Measurements from ENCODE around the gene ZNF410. TPM values are rescaled to one million over a fixed set of nuclear protein-coding genes. Genes with fewer than 3 reads are reported as not detected.

Gene ZNF410
- total RNA-seq, 1 experiment from 2014 or later: 37.6 TPM

DNA sequence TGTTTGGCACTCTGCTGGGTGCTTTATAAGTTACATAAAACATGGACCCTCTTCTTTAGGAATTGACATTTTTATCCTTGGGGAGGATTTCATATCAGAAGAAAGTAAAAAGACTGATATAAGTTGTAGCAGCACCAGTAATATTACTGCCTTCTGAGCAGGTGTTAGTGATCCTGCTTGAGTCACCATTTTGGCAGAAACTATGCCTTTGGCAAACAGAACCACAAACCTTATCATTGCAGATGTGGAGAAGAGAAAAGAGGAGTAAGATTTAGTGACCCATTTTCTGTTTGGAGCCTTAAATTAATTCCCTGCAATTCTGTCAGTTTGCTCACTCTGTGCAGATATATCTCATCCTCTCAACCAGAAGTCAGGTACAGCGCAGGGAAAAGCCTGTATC is 23.0 kb downstream of the ZNF410 start:
- no peaks in the 10 kb centered on the region for H3K4me1 ChIP-seq (ENCODE audit: control insufficient read depth in 1 of 2, insufficient read depth in 2 of 2, low read length in 2 of 2)
- H3K79me2 ChIP-seq (ENCODE audit: insufficient read depth, low read length): peaks cover 18% of the 10 kb centered on the region
- H3K27me3 ChIP-seq (ENCODE audit: insufficient read depth, low read length): no peaks in the 10 kb centered on the region
- ChIA-PET CTCF (no interaction called here), POLR2A (no interaction called here), RAD21 (ENCODE audit: low non-redundant PET in 1 of 2, low total read pairs in 2 of 2, uncharacterized antibody in 2 of 2, unreplicated experiment in 2 of 2) (no interaction called here)
- no peak overlapping the region for H3K27ac ChIP-seq (ENCODE audit: low read depth, low read length)
- no peak overlapping the region for H3K9ac ChIP-seq (ENCODE audit: low read length)
- no peak overlapping the region for H3K4me2 ChIP-seq (ENCODE audit: low read length)
- ATAC-seq: no peak
- DNase-seq (ENCODE audit: low read depth, low spot score): no peak
- intact Hi-C loops (cut with micrococcal nuclease): no loop called here
- H3K9me3 ChIP-seq (ENCODE audit: control insufficient read depth in 1 of 2, insufficient read depth in 1 of 2, low read depth in 1 of 2, low read length in 2 of 2): no peaks in the 10 kb centered on the region; a peak in 1 of 4 replicates
- no peak for TF ChIP-seq YY1 (IDR thresholded peaks at IDR 0.05; ENCODE audit: extremely low read depth, insufficient replicate concordance, low read depth, low read length)
- no peak for TF ChIP-seq EZH2 (IDR thresholded peaks at IDR 0.05)
- no peak for TF ChIP-seq EGR1 (IDR thresholded peaks at IDR 0.05; ENCODE audit: low read depth)
- TF ChIP-seq, protein P1, sequence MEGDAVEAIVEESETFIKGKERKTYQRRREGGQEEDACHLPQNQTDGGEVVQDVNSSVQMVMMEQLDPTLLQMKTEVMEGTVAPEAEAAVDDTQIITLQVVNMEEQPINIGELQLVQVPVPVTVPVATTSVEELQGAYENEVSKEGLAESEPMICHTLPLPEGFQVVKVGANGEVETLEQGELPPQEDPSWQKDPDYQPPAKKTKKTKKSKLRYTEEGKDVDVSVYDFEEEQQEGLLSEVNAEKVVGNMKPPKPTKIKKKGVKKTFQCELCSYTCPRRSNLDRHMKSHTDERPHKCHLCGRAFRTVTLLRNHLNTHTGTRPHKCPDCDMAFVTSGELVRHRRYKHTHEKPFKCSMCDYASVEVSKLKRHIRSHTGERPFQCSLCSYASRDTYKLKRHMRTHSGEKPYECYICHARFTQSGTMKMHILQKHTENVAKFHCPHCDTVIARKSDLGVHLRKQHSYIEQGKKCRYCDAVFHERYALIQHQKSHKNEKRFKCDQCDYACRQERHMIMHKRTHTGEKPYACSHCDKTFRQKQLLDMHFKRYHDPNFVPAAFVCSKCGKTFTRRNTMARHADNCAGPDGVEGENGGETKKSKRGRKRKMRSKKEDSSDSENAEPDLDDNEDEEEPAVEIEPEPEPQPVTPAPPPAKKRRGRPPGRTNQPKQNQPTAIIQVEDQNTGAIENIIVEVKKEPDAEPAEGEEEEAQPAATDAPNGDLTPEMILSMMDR (IDR thresholded peaks at IDR 0.05 in 2 of 3, conservative IDR thresholded peaks at IDR 0.05 in 1 of 3; ENCODE audit: borderline replicate concordance in 1 of 3, insufficient read depth in 1 of 3, low read depth in 2 of 3, low read length in 2 of 3): no peak
- TF ChIP-seq POLR2A (IDR thresholded peaks at IDR 0.05; ENCODE audit: borderline replicate concordance, extremely low read depth, insufficient read depth, insufficient read length): no peak
- no peak for TF ChIP-seq ZNF274 (IDR thresholded peaks at IDR 0.05; ENCODE audit: low read depth, low read length)
- TF ChIP-seq, protein P2, sequence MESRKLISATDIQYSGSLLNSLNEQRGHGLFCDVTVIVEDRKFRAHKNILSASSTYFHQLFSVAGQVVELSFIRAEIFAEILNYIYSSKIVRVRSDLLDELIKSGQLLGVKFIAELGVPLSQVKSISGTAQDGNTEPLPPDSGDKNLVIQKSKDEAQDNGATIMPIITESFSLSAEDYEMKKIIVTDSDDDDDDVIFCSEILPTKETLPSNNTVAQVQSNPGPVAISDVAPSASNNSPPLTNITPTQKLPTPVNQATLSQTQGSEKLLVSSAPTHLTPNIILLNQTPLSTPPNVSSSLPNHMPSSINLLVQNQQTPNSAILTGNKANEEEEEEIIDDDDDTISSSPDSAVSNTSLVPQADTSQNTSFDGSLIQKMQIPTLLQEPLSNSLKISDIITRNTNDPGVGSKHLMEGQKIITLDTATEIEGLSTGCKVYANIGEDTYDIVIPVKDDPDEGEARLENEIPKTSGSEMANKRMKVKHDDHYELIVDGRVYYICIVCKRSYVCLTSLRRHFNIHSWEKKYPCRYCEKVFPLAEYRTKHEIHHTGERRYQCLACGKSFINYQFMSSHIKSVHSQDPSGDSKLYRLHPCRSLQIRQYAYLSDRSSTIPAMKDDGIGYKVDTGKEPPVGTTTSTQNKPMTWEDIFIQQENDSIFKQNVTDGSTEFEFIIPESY (IDR thresholded peaks at IDR 0.05; ENCODE audit: extremely low read depth, insufficient replicate concordance, low read length): no peak
- TF ChIP-seq, protein P3, sequence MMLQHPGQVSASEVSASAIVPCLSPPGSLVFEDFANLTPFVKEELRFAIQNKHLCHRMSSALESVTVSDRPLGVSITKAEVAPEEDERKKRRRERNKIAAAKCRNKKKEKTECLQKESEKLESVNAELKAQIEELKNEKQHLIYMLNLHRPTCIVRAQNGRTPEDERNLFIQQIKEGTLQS (IDR thresholded peaks at IDR 0.05): no peak
- TF ChIP-seq, protein P4, sequence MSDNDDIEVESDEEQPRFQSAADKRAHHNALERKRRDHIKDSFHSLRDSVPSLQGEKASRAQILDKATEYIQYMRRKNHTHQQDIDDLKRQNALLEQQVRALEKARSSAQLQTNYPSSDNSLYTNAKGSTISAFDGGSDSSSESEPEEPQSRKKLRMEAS (IDR thresholded peaks at IDR 0.05): no peak
- no peak for TF ChIP-seq TCF7L2 (IDR thresholded peaks at IDR 0.05; ENCODE audit: borderline replicate concordance, extremely low read depth, insufficient read depth, insufficient read length)
- no peak for TF ChIP-seq JUND (IDR thresholded peaks at IDR 0.05)
- TF ChIP-seq RAD21 (IDR thresholded peaks at IDR 0.05; ENCODE audit: low read depth): no peak
- TF ChIP-seq SIN3A (IDR thresholded peaks at IDR 0.05; ENCODE audit: low read depth): no peak
- no peak for TF ChIP-seq FOSL1 (IDR thresholded peaks at IDR 0.05; ENCODE audit: low read depth)
- TF ChIP-seq, protein P5, sequence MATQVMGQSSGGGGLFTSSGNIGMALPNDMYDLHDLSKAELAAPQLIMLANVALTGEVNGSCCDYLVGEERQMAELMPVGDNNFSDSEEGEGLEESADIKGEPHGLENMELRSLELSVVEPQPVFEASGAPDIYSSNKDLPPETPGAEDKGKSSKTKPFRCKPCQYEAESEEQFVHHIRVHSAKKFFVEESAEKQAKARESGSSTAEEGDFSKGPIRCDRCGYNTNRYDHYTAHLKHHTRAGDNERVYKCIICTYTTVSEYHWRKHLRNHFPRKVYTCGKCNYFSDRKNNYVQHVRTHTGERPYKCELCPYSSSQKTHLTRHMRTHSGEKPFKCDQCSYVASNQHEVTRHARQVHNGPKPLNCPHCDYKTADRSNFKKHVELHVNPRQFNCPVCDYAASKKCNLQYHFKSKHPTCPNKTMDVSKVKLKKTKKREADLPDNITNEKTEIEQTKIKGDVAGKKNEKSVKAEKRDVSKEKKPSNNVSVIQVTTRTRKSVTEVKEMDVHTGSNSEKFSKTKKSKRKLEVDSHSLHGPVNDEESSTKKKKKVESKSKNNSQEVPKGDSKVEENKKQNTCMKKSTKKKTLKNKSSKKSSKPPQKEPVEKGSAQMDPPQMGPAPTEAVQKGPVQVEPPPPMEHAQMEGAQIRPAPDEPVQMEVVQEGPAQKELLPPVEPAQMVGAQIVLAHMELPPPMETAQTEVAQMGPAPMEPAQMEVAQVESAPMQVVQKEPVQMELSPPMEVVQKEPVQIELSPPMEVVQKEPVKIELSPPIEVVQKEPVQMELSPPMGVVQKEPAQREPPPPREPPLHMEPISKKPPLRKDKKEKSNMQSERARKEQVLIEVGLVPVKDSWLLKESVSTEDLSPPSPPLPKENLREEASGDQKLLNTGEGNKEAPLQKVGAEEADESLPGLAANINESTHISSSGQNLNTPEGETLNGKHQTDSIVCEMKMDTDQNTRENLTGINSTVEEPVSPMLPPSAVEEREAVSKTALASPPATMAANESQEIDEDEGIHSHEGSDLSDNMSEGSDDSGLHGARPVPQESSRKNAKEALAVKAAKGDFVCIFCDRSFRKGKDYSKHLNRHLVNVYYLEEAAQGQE (IDR thresholded peaks at IDR 0.05; ENCODE audit: low read depth): no peak
- TF ChIP-seq CBX3 (IDR thresholded peaks at IDR 0.05; ENCODE audit: low read depth): no peak
- no peak for TF ChIP-seq CEBPB (IDR thresholded peaks at IDR 0.05; ENCODE audit: low read depth)
- no peak for TF ChIP-seq EZH2phosphoT487 (IDR thresholded peaks at IDR 0.05; ENCODE audit: borderline replicate concordance)
- no peak for TF ChIP-seq SP1 (IDR thresholded peaks at IDR 0.05; ENCODE audit: low read depth)
- H3K4me3 ChIP-seq (replicated peaks in 1 of 2; ENCODE audit: low read depth in 1 of 2, low read length in 2 of 2): no peak overlapping the region
- peaks cover 43 to 53% of the 10 kb centered on the region in 2 experiments for H3K36me3 ChIP-seq (ENCODE audit: control insufficient read depth in 1 of 2, insufficient read depth in 2 of 2, low read length in 2 of 2)
- no peaks in the 10 kb centered on the region for H4K20me1 ChIP-seq (ENCODE audit: insufficient read depth)
- H3K9me2 ChIP-seq (ENCODE audit: insufficient read depth): no peaks in the 10 kb centered on the region
- BruUV-seq (replicated peaks): no TSS peak
- H2AFZ ChIP-seq (ENCODE audit: low read depth, low read length, poor library complexity, severe bottlenecking): no peak overlapping the region

Measured in HCT116 (cell line).